GM13976 (cell line): ENCODE data around the gene HBG2.

ENCODE experiments used
- DNase-seq: peaks from one replicate; pipeline ENCODE4 v3.0.0; 2012; ENCODE audit warnings: low spot score
- CTCF ChIP-seq: IDR thresholded peaks from 2 replicates; pipeline ENCODE4 v1.5.1; 2012; ENCODE audit warnings: borderline replicate concordance, mild to moderate bottlenecking; ENCODE audit not compliant: insufficient read depth; ENCODE audit errors: extremely low read depth, missing control alignments, control extremely low read depth
- in situ Hi-C: fragments of 300-500 bp; cut with MboI; formaldehyde crosslinking; loops from one replicate; pipeline ENCODE4 v1.12.0; 2022; ENCODE audit warnings: low sequenced_read_pairs, mixed read lengths, inconsistent platforms; ENCODE audit not compliant: unreplicated experiment

HBG2 gene

GRCh38 chr11:5223146-5223545 is 31.4 kb downstream of the HBG2 start:
- in situ Hi-C loops: loop anchor here (25.0 kb wide), 1 partner anchor 139 kb away; the partner anchor contains the start of gene OR51B6
- DNase-seq: no peak
- TF ChIP-seq CTCF: no peak

GRCh38 chr11:5210376-5210885 is 44.1 kb downstream of the HBG2 start:
- in situ Hi-C loops: loop anchor here (25.0 kb wide), 1 partner anchor 152 kb away; the partner anchor contains the start of gene OR51B6
- DNase-seq: no peak

GRCh38 chr11:5204787-5205186 is 49.8 kb downstream of the HBG2 start:
- peak; percentile 40 for DNase-seq

More at GRCh38 chr11:5210376-5210885, 44.1 kb downstream of the HBG2 start:
- no peak for TF ChIP-seq CTCF

GRCh38 chr11:5203366-5203765 is 51.2 kb downstream of the HBG2 start:
- in situ Hi-C loops: loop anchor here (25.0 kb wide), 1 partner anchor 159 kb away; the partner anchor contains the start of gene OR51B6
- TF ChIP-seq CTCF: no peak
- no peak for DNase-seq

More at GRCh38 chr11:5204787-5205186, 49.8 kb downstream of the HBG2 start:
- peak; percentile 37 for TF ChIP-seq CTCF
- in situ Hi-C loops: loop anchor here (25.0 kb wide), 1 partner anchor 158 kb away; the partner anchor contains the start of gene OR51B6
